ENCODE results near the gene SPACA6.
"Not testable (repeated sequence)": the region's sequence is repeated elsewhere in the genome, so short reads cannot be mapped to it uniquely, and the experiment has no call there.

SPACA6 gene

DNA sequence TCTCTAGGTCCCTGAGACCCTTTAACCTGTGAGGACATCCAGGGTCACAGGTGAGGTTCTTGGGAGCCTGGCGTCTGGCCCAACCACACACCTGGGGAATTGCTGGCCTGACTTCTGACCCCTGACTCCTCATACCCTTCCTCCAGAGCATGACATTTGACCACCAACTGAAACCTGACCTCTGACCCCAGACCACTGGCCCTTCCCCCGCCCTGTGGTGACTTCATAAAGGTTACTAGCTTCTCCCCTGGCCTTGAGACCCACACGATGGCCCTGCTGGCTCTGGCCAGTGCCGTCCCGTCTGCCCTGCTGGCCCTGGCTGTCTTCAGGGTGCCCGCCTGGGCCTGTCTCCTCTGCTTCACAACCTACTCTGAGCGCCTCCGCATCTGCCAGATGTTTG, at the start of gene SPACA6:
SPACA6 (plus strand) TSS at position 71 of the 400 bp plus-strand sequence; CDS start at position 268, 197 bp downstream.
- DNase-seq, result no peak

DNA sequence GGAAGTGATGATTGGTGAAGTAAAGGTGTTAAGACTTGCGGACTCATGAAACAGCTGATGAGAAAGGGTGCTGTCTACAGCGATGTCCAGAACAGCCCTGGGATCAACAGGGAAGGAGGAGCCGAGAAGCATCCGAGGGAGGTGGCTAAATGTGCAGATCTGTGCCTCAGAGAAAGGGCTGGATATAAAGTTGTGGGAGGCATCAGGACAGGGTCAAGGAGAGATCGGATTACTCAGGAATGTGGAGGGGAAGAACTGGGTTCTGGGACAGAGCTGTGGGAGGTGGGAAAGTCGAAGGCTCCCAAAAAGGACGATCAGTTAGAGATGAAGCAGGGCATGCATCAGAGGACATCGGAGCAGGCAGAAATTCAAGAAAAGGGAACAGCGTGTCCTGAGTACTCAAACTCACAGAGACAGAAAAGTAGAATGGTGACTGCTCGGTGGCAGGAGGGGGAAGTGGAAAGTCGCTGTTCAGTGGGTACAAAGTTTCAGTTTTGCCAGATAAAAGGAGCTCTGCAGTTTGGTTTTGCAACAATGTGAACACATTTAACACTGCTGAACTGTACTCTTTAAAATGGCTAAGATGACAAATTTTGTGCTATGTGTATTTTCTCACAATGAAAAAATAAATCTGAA, 48.4 kb upstream of the SPACA6 start:
- no peak for DNase-seq

- DNase-seq, result not testable (repeated sequence)
These were observed 46.4 kb upstream of the SPACA6 start, which contains the start of gene SIGLEC14 for GRCh38 chr19:51646730-51647129. Gene SIGLEC14, minus strand, starts transcription at chr19:51646825. Its CDS starts 66 bp downstream, at chr19:51646759.

GRCh38 chr19:51647318-51647717, 45.8 kb upstream of the SPACA6 start:
- DNase-seq, result no peak

GRCh38 chr19:51651216-51651846, 41.8 kb upstream of the SPACA6 start:
- no peak for DNase-seq

GRCh38 chr19:51652266-51652665, 40.9 kb upstream of the SPACA6 start:
- DNase-seq, result no peak

DNA sequence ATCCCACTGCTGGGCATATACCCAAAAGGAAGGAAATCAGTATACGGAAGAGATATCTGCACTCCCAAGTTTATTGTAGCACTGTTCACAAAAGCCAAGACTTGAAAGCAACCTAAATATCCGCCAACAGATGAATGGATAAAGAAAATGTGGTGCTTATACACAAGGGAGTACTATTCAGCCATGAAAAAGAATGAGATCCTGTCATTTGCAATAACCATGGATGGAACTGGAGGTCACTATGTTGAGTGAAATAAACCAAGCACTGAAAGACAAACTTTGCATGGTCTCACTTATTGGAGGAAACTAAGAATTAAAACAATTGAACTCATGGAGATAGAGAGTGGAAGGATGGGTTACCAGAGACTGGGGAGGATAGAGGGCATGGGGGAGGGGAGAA, 40.0 kb upstream of the SPACA6 start:
- no peak for DNase-seq

GRCh38 chr19:51654783-51655182, 38.3 kb upstream of the SPACA6 start:
- no peak for DNase-seq

GRCh38 chr19:51660975-51661600, 32.0 kb upstream of the SPACA6 start:
- DNase-seq, result peak; percentile 60 to 70

GRCh38 chr19:51663650-51664049, 29.5 kb upstream of the SPACA6 start:
- no peak for DNase-seq

GRCh38 chr19:51664131-51664530, 29.0 kb upstream of the SPACA6 start:
- DNase-seq, result no peak

DNA sequence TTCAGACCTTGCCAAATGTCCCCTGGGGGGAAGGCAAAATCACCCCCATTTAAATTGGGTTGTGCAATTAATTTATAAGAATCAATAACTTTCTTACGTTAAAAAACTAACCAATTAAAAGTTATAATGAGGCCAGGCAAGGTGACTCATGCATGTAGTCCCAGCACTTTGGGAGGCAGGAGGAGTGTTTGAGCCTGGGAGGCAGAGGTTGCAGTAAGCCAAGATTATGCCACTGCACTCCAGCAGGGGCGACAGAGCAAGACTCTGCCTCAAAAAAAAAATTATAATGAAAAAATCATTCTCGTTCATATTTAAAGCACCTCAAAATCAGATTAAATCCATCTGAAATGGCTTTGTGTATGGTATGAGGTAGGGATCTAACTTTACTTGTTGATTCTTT, 28.1 kb upstream of the SPACA6 start:
- no peak for DNase-seq

GRCh38 chr19:51668216-51668615, 24.9 kb upstream of the SPACA6 start:
- no peak for DNase-seq

GRCh38 chr19:51675911-51676565, 17.1 kb upstream of the SPACA6 start:
- DNase-seq, result peak in 1 of 2 experiments; percentile 10

- no peak for DNase-seq
These were observed 16.5 kb upstream of the SPACA6 start for GRCh38 chr19:51676566-51677083.

GRCh38 chr19:51680474-51680873, 12.7 kb upstream of the SPACA6 start:
- no peak for DNase-seq

- no peak for DNase-seq
These were observed 11.7 kb upstream of the SPACA6 start for GRCh38 chr19:51681286-51681941.

GRCh38 chr19:51686171-51686570, 7.0 kb upstream of the SPACA6 start:
- no peak for DNase-seq

GRCh38 chr19:51687791-51688670, 5.1 kb upstream of the SPACA6 start:
- DNase-seq, result no peak

DNA sequence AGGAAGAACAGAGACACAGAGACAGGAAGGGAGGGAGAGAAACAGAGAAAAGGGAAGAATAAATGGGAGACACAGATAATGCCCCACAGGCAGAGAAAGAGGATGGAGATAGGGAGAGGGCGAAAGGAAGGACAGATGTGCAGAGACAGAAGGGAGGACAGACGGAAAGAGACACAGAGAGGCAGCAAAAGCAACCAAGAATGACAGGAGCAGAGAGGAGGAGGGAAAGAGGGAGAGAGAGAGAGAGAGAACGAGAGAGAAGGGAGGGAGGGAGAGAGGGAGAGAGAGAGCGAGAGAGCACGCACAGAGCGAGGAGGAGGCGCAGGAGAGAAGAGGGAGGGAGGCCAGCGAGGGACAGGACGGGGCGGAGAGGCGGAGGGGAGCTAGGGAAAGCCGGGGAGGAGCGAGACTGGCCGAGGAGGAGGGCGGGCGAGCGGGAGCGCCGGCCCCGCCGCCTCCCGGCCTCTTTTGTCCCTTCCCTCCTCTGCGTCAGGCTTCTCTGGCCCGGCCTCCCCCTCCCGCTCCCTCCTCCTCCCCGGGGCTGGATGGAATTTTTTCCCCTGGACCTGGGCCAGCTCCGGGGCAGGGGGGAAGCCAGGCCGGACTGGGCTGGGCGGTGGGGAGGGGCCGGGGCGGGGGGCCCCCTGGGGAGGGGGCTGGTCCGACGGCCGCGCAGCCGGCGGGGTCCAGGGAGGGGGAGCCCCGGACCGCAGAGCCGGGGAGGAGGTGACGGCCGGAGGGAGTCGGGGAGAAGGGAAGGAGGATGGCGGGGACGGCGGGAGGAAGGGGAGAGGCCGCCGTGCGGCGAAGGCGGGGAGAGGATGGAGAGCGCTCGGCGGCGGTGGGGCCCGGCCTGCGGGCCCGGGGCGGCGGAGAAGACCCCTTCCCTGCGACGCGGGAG, 4.2 kb upstream of the SPACA6 start:
- DNase-seq, result no peak

Data from NCI-H524 (cell line).